ENCODE measurements around the gene DGKG.

The DGKG gene

GRCh38 chr3:186150041-186150830 is 211.8 kb downstream of the DGKG start:
- no peaks in the 10 kb centered on the region for H3K27me3 ChIP-seq (ENCODE audit: control insufficient read depth in 1 of 2, insufficient read depth in 2 of 2, low read length in 2 of 2)
- H3K4me3 ChIP-seq (ENCODE audit: low read depth in 1 of 2, low read length in 2 of 2), result no peak overlapping the region
- H3K9ac ChIP-seq (ENCODE audit: low read depth in 1 of 2, low read length in 2 of 2), result no peak overlapping the region
- H3K27ac ChIP-seq (ENCODE audit: low read depth, low read length), result no peak overlapping the region
- H3K36me3 ChIP-seq (ENCODE audit: control insufficient read depth in 1 of 2, insufficient read depth in 2 of 2, low read length in 2 of 2), result no peaks in the 10 kb centered on the region
- peaks cover 0 to 4% of the 10 kb centered on the region in 2 donors for H3K4me1 ChIP-seq (ENCODE audit: control insufficient read depth in 1 of 2, insufficient read depth in 2 of 2, low read length in 2 of 2)
- H3K9me3 ChIP-seq (ENCODE audit: control insufficient read depth in 1 of 2, low read length in 2 of 2), result no peaks in the 10 kb centered on the region

- Histone ChIP-seq H3K36me3 (ENCODE audit: control insufficient read depth in 1 of 2, insufficient read depth in 2 of 2, low read length in 2 of 2) (no peaks in the 10 kb centered on the region), H3K9me3 (ENCODE audit: control insufficient read depth in 1 of 2, low read length in 2 of 2) (no peaks in the 10 kb centered on the region), H3K4me1 (ENCODE audit: control insufficient read depth in 1 of 2, insufficient read depth in 2 of 2, low read length in 2 of 2) (peaks cover 0 to 4% of the 10 kb centered on the region in 2 donors), H3K9ac (ENCODE audit: low read depth in 1 of 2, low read length in 2 of 2) (no peak overlapping the region), H3K4me3 (ENCODE audit: low read depth in 1 of 2, low read length in 2 of 2) (no peak overlapping the region), H3K27me3 (ENCODE audit: control insufficient read depth in 1 of 2, insufficient read depth in 2 of 2, low read length in 2 of 2) (no peaks in the 10 kb centered on the region), H3K27ac (ENCODE audit: low read depth, low read length) (no peak overlapping the region)
Measured at GRCh38 chr3:186149319-186149960, 212.6 kb downstream of the DGKG start.

- Histone ChIP-seq H3K27ac (ENCODE audit: low read depth, low read length) (no peak overlapping the region), H3K27me3 (ENCODE audit: control insufficient read depth in 1 of 2, insufficient read depth in 2 of 2, low read length in 2 of 2) (no peaks in the 10 kb centered on the region), H3K4me1 (ENCODE audit: control insufficient read depth in 1 of 2, insufficient read depth in 2 of 2, low read length in 2 of 2) (no peaks in the 10 kb centered on the region), H3K9ac (ENCODE audit: low read depth in 1 of 2, low read length in 2 of 2) (no peak overlapping the region), H3K9me3 (ENCODE audit: control insufficient read depth in 1 of 2, low read length in 2 of 2) (no peaks in the 10 kb centered on the region), H3K4me3 (ENCODE audit: low read depth in 1 of 2, low read length in 2 of 2) (no peak overlapping the region), H3K36me3 (ENCODE audit: control insufficient read depth in 1 of 2, insufficient read depth in 2 of 2, low read length in 2 of 2) (no peaks in the 10 kb centered on the region)
Measured at GRCh38 chr3:186144257-186144656, 217.8 kb downstream of the DGKG start.

GRCh38 chr3:186143250-186143649 is 218.8 kb downstream of the DGKG start:
- no peaks in the 10 kb centered on the region for H3K9me3 ChIP-seq (ENCODE audit: control insufficient read depth in 1 of 2, low read length in 2 of 2)
- H3K36me3 ChIP-seq (ENCODE audit: control insufficient read depth in 1 of 2, insufficient read depth in 2 of 2, low read length in 2 of 2), result no peaks in the 10 kb centered on the region
- H3K9ac ChIP-seq (ENCODE audit: low read depth in 1 of 2, low read length in 2 of 2), result no peak overlapping the region

GRCh38 chr3:186142393-186142932 is 219.6 kb downstream of the DGKG start:
- Histone ChIP-seq H3K9me3 (ENCODE audit: control insufficient read depth in 1 of 2, low read length in 2 of 2) (no peaks in the 10 kb centered on the region), H3K27me3 (ENCODE audit: control insufficient read depth in 1 of 2, insufficient read depth in 2 of 2, low read length in 2 of 2) (no peaks in the 10 kb centered on the region), H3K4me1 (ENCODE audit: control insufficient read depth in 1 of 2, insufficient read depth in 2 of 2, low read length in 2 of 2) (no peaks in the 10 kb centered on the region), H3K27ac (ENCODE audit: low read depth, low read length) (no peak overlapping the region), H3K36me3 (ENCODE audit: control insufficient read depth in 1 of 2, insufficient read depth in 2 of 2, low read length in 2 of 2) (no peaks in the 10 kb centered on the region), H3K9ac (ENCODE audit: low read depth in 1 of 2, low read length in 2 of 2) (no peak overlapping the region), H3K4me3 (ENCODE audit: low read depth in 1 of 2, low read length in 2 of 2) (no peak overlapping the region)

More at GRCh38 chr3:186143250-186143649, 218.8 kb downstream of the DGKG start:
- Histone ChIP-seq H3K27me3 (ENCODE audit: control insufficient read depth in 1 of 2, insufficient read depth in 2 of 2, low read length in 2 of 2) (no peaks in the 10 kb centered on the region), H3K27ac (ENCODE audit: low read depth, low read length) (no peak overlapping the region), H3K4me1 (ENCODE audit: control insufficient read depth in 1 of 2, insufficient read depth in 2 of 2, low read length in 2 of 2) (no peaks in the 10 kb centered on the region), H3K4me3 (ENCODE audit: low read depth in 1 of 2, low read length in 2 of 2) (no peak overlapping the region)

GRCh38 chr3:186141790-186142189 is 220.2 kb downstream of the DGKG start:
- Histone ChIP-seq H3K9ac (ENCODE audit: low read depth in 1 of 2, low read length in 2 of 2) (no peak overlapping the region), H3K4me1 (ENCODE audit: control insufficient read depth in 1 of 2, insufficient read depth in 2 of 2, low read length in 2 of 2) (no peaks in the 10 kb centered on the region), H3K9me3 (ENCODE audit: control insufficient read depth in 1 of 2, low read length in 2 of 2) (no peaks in the 10 kb centered on the region), H3K36me3 (ENCODE audit: control insufficient read depth in 1 of 2, insufficient read depth in 2 of 2, low read length in 2 of 2) (no peaks in the 10 kb centered on the region), H3K4me3 (ENCODE audit: low read depth in 1 of 2, low read length in 2 of 2) (no peak overlapping the region), H3K27ac (ENCODE audit: low read depth, low read length) (no peak overlapping the region), H3K27me3 (ENCODE audit: control insufficient read depth in 1 of 2, insufficient read depth in 2 of 2, low read length in 2 of 2) (no peaks in the 10 kb centered on the region)

GRCh38 chr3:186138272-186138981 is 223.6 kb downstream of the DGKG start:
- Histone ChIP-seq H3K9ac (ENCODE audit: low read depth in 1 of 2, low read length in 2 of 2) (no peak overlapping the region), H3K27ac (ENCODE audit: low read depth, low read length) (no peak overlapping the region), H3K9me3 (ENCODE audit: control insufficient read depth in 1 of 2, low read length in 2 of 2) (no peaks in the 10 kb centered on the region), H3K27me3 (ENCODE audit: control insufficient read depth in 1 of 2, insufficient read depth in 2 of 2, low read length in 2 of 2) (no peaks in the 10 kb centered on the region), H3K4me1 (ENCODE audit: control insufficient read depth in 1 of 2, insufficient read depth in 2 of 2, low read length in 2 of 2) (no peaks in the 10 kb centered on the region), H3K36me3 (ENCODE audit: control insufficient read depth in 1 of 2, insufficient read depth in 2 of 2, low read length in 2 of 2) (no peaks in the 10 kb centered on the region), H3K4me3 (ENCODE audit: low read depth in 1 of 2, low read length in 2 of 2) (no peak overlapping the region)

GRCh38 chr3:186137051-186137685 is 224.9 kb downstream of the DGKG start:
- Histone ChIP-seq H3K27me3 (ENCODE audit: control insufficient read depth in 1 of 2, insufficient read depth in 2 of 2, low read length in 2 of 2) (no peaks in the 10 kb centered on the region), H3K9ac (ENCODE audit: low read depth in 1 of 2, low read length in 2 of 2) (no peak overlapping the region), H3K27ac (ENCODE audit: low read depth, low read length) (no peak overlapping the region), H3K4me1 (ENCODE audit: control insufficient read depth in 1 of 2, insufficient read depth in 2 of 2, low read length in 2 of 2) (no peaks in the 10 kb centered on the region), H3K36me3 (ENCODE audit: control insufficient read depth in 1 of 2, insufficient read depth in 2 of 2, low read length in 2 of 2) (no peaks in the 10 kb centered on the region), H3K9me3 (ENCODE audit: control insufficient read depth in 1 of 2, low read length in 2 of 2) (no peaks in the 10 kb centered on the region), H3K4me3 (ENCODE audit: low read depth in 1 of 2, low read length in 2 of 2) (no peak overlapping the region)

GRCh38 chr3:186133980-186134379 is 228.1 kb downstream of the DGKG start:
- no peaks in the 10 kb centered on the region for H3K4me1 ChIP-seq (ENCODE audit: control insufficient read depth in 1 of 2, insufficient read depth in 2 of 2, low read length in 2 of 2)
- no peak overlapping the region for H3K27ac ChIP-seq (ENCODE audit: low read depth, low read length)
- no peak overlapping the region for H3K4me3 ChIP-seq (ENCODE audit: low read depth in 1 of 2, low read length in 2 of 2)
- no peaks in the 10 kb centered on the region for H3K9me3 ChIP-seq (ENCODE audit: control insufficient read depth in 1 of 2, low read length in 2 of 2)
- H3K27me3 ChIP-seq (ENCODE audit: control insufficient read depth in 1 of 2, insufficient read depth in 2 of 2, low read length in 2 of 2), result no peaks in the 10 kb centered on the region
- H3K36me3 ChIP-seq (ENCODE audit: control insufficient read depth in 1 of 2, insufficient read depth in 2 of 2, low read length in 2 of 2), result no peaks in the 10 kb centered on the region
- no peak overlapping the region for H3K9ac ChIP-seq (ENCODE audit: low read depth in 1 of 2, low read length in 2 of 2)
